ENCODE results near the gene RALGPS2. TPM values are rescaled to one million over a fixed set of nuclear protein-coding genes. Genes with fewer than 3 reads are reported as not detected.
A peak's percentile ranks its signal among the peaks of the same experiment; 100 is the strongest.

The RALGPS2 gene
- total and polyA plus RNA-seq, 9 of the 15 experiments (the other 6 are each of a cell fraction or from before 2014, with no cell fraction given) = 0.28 to 6.5 (median 2.6) TPM

- TF ChIP-seq ELK3 (CRISPR knock-in tag; IDR thresholded peaks at IDR 0.05) = no peak
- no peak for TF ChIP-seq THRA (IDR thresholded peaks at IDR 0.05)
- TF ChIP-seq ARID3A (IDR thresholded peaks at IDR 0.05; ENCODE audit: borderline replicate concordance, low read depth, low read length) = 0 out of 2 replicates have a peak, but pooled peaks have one; percentile 31
- TF ChIP-seq DDX20 (tag; IDR thresholded peaks at IDR 0.05; ENCODE audit: low read depth) = no peak
- TF ChIP-seq ZNF282 (CRISPR knock-in tag; IDR thresholded peaks at IDR 0.05) = no peak
- no peak for TF ChIP-seq KDM2B (CRISPR knock-in tag; IDR thresholded peaks at IDR 0.05)
- no peak for TF ChIP-seq ZNF23 (CRISPR knock-in tag; IDR thresholded peaks at IDR 0.05)
- no peak for TF ChIP-seq ATF1 (CRISPR knock-in tag; IDR thresholded peaks at IDR 0.05)
- TF ChIP-seq ATF1 (tag; IDR thresholded peaks at IDR 0.05) = peak; percentile 76
- no peak for TF ChIP-seq BRF1 (IDR thresholded peaks at IDR 0.05; ENCODE audit: borderline replicate concordance, extremely low read depth, insufficient read length)
- TF ChIP-seq SMAD1 (IDR thresholded peaks at IDR 0.05; ENCODE audit: low read depth, low read length, partially characterized antibody) = no peak
- TF ChIP-seq ZKSCAN3 (CRISPR knock-in tag; IDR thresholded peaks at IDR 0.05) = no peak
- TF ChIP-seq SMARCC2 (IDR thresholded peaks at IDR 0.05; ENCODE audit: low read depth) = no peak
- no peak for TF ChIP-seq FOXA1 (IDR thresholded peaks at IDR 0.05; ENCODE audit: borderline replicate concordance)
- peak; percentile 99 for TF ChIP-seq ZSCAN29 (IDR thresholded peaks at IDR 0.05)
- no peak for TF ChIP-seq PRMT5 (CRISPR knock-in tag; IDR thresholded peaks at IDR 0.05)
- TF ChIP-seq CEBPZ (IDR thresholded peaks at IDR 0.05; ENCODE audit: borderline replicate concordance, low read depth, low read length) = no peak
- no peak for TF ChIP-seq MBD1 (CRISPR knock-in tag; IDR thresholded peaks at IDR 0.05)
- no peak for TF ChIP-seq EZH2 (IDR thresholded peaks at IDR 0.05; ENCODE audit: borderline replicate concordance, low read depth, low read length)
- no peak for TF ChIP-seq KLF6 (CRISPR knock-in tag; IDR thresholded peaks at IDR 0.05; ENCODE audit: borderline replicate concordance)
Measured at GRCh38 chr1:178726087-178726517, 1.1 kb downstream of the RALGPS2 start (continued).
